GM19468 (cell line): ENCODE data around the gene ZFYVE28.
A peak's percentile ranks its signal among the peaks of the same experiment; 100 is the strongest.
"Not testable (repeated sequence)": the region's sequence is repeated elsewhere in the genome, so short reads cannot be mapped to it uniquely, and the experiment has no call there.

Experiments used
- ATAC-seq: cut with Tn5 transposase; IDR thresholded peaks from one replicate; pipeline ENCODE4 v1.9.1; 2021; ENCODE audit warnings: mild to moderate bottlenecking, moderate library complexity, moderate number of reproducible peaks; ENCODE audit not compliant: unreplicated experiment; ENCODE audit errors: extremely low read depth

Gene ZFYVE28

GRCh38 chr4:2417765-2418649 is at the start of gene ZFYVE28:
ZFYVE28 (minus strand) TSS chr4:2418645; CDS start chr4:2418323, 322 bp downstream.
- ATAC-seq = no peak

GRCh38 chr4:2465544-2465943 is 47.1 kb upstream of the ZFYVE28 start:
- not testable (repeated sequence) for ATAC-seq

- no peak for ATAC-seq
Observed at GRCh38 chr4:2465032-2465431, 46.6 kb upstream of the ZFYVE28 start.

- ATAC-seq = no peak
Observed at GRCh38 chr4:2462992-2463762, 44.7 kb upstream of the ZFYVE28 start.

GRCh38 chr4:2462218-2462991 is 44.0 kb upstream of the ZFYVE28 start:
- peak; percentile 48 for ATAC-seq

GRCh38 chr4:2461246-2461960 is 43.0 kb upstream of the ZFYVE28 start:
- no peak for ATAC-seq

- ATAC-seq = no peak
Observed at GRCh38 chr4:2459589-2460349, 41.3 kb upstream of the ZFYVE28 start.

GRCh38 chr4:2458546-2459491 is 40.4 kb upstream of the ZFYVE28 start:
- no peak for ATAC-seq

- no peak for ATAC-seq
Observed at GRCh38 chr4:2457481-2458295, 39.2 kb upstream of the ZFYVE28 start.

- no peak for ATAC-seq
Observed at GRCh38 chr4:2451821-2452785, 33.7 kb upstream of the ZFYVE28 start.

- ATAC-seq = no peak
Observed at GRCh38 chr4:2451036-2451520, 32.6 kb upstream of the ZFYVE28 start.

GRCh38 chr4:2450394-2451035 is 32.1 kb upstream of the ZFYVE28 start:
- no peak for ATAC-seq

GRCh38 chr4:2449511-2450392 is 31.3 kb upstream of the ZFYVE28 start:
- ATAC-seq = no peak

- no peak for ATAC-seq
Observed at GRCh38 chr4:2449051-2449450, 30.6 kb upstream of the ZFYVE28 start.

GRCh38 chr4:2448589-2448988 is 30.1 kb upstream of the ZFYVE28 start:
- ATAC-seq = no peak
